GM12878 (cell line): Measurements from ENCODE around the gene FAM76A. TPM values are rescaled to one million over a fixed set of nuclear protein-coding genes. Genes with fewer than 3 reads are reported as not detected.

Experiments
- HDGF ChIP-seq: fragments of 450-650 bp; IDR thresholded peaks from 2 replicates; pipeline ENCODE4 v1.6.1; 2016; ENCODE audit warnings: antibody characterized with exemption
- LARP7 ChIP-seq: fragments of 450-650 bp; IDR thresholded peaks from 2 replicates; pipeline ENCODE4 v1.6.1; 2017; ENCODE audit warnings: mild to moderate bottlenecking
- MTA2 ChIP-seq: fragments of 450-650 bp; IDR thresholded peaks from 2 replicates; pipeline ENCODE4 v1.6.1; 2016; ENCODE audit warnings: low read depth, mild to moderate bottlenecking, moderate library complexity
- NKRF ChIP-seq: fragments of 450-650 bp; conservative IDR thresholded peaks from 2 replicates; pipeline ENCODE4 v1.6.1; 2017; ENCODE audit warnings: mild to moderate bottlenecking, moderate library complexity
- PBX3 ChIP-seq: IDR thresholded peaks from 2 replicates; pipeline ENCODE4 v1.6.1; 2011; ENCODE audit warnings: mild to moderate bottlenecking, low read depth, low read length, moderate library complexity; ENCODE audit not compliant: insufficient replicate concordance
- PML ChIP-seq: IDR thresholded peaks from 2 replicates; pipeline ENCODE4 v1.6.1; 2012; ENCODE audit warnings: low read length, inconsistent platforms
- STAT3 ChIP-seq: IDR thresholded peaks from 2 replicates; pipeline ENCODE4 v1.6.1; 2011; ENCODE audit warnings: low read depth, low read length, improper control_type of control experiment
- ZBED1 ChIP-seq: IDR thresholded peaks from 2 replicates; pipeline ENCODE4 v1.6.1; 2016; ENCODE audit warnings: borderline replicate concordance
- ZBTB33 ChIP-seq: fragments of 450-650 bp; IDR thresholded peaks from 2 replicates; pipeline ENCODE4 v1.6.1; 2017; ENCODE audit warnings: mild to moderate bottlenecking
- polyA plus RNA-seq, 11 experiments: library from polyadenylated mRNA; depleted of rRNA in 4 of 11; unstranded in 6 of 11; stranded (reverse) in 5 of 11; fragments of >200 nt; fragmentation: Nextera tagmentation in 4 of 11; fragmentation: Illumina TruSeq in 1 of 11; extraction: Ambion mirVana in 4 of 11; extraction: Trizol in 1 of 11; gene quantifications; 1 replicate in 1 of 11; 2 replicates in 10 of 11; pipeline versions ENCODE4 v1.2.1 to v1.2.3, GENCODE V29; 2011 to 2016; ENCODE audit warnings: inconsistent platforms in 2 of 11, missing spikeins in 2 of 11, low read depth in 1 of 11
- total RNA-seq, 4 experiments: library from RNA; depleted of rRNA in 3 of 4; stranded (reverse); fragments of >200 nt in 3 of 4; fragmentation: Illumina TruSeq in 1 of 4; extraction: Trizol in 1 of 4; gene quantifications; 2 replicates each; pipeline versions ENCODE4 v1.2.1 to v1.2.3, GENCODE V29; 2013 to 2021

FAM76A gene
- total and polyA plus RNA-seq, 10 of the 15 experiments (the other 5 are each of a cell fraction or from before 2014, with no cell fraction given) = 5.4 to 13.4 (median 7.6) TPM

GRCh38 chr1:27744556-27744955 is 18.8 kb downstream of the FAM76A start (continued):
- TF ChIP-seq PBX3 = no peak
- TF ChIP-seq NKRF = no peak
- no peak for TF ChIP-seq HDGF
- TF ChIP-seq MTA2 = no peak
- no peak for TF ChIP-seq ZBED1
- no peak for TF ChIP-seq STAT3
- TF ChIP-seq LARP7 = no peak
- TF ChIP-seq ZBTB33 = no peak
- TF ChIP-seq PML = no peak
